Endothelial cell (in vitro differentiated cells): Measurements from ENCODE around the gene PGLYRP3. TPM values are rescaled to one million over a fixed set of nuclear protein-coding genes. Genes with fewer than 3 reads are reported as not detected.

Experiments
- DNase-seq: peaks from one replicate; pipeline ENCODE4 v3.0.0; 2021; ENCODE audit warnings: low spot score
- H3K27ac Mint-ChIP-seq: one replicate; pipeline ENCODE4 v1.8.0; 2021; ENCODE audit warnings: mixed read lengths, inconsistent platforms; ENCODE audit not compliant: unreplicated experiment
- H3K27me3 Mint-ChIP-seq: one replicate; pipeline ENCODE4 v1.8.0; 2021; ENCODE audit warnings: mild to moderate bottlenecking, moderate library complexity, mixed read lengths, inconsistent platforms; ENCODE audit not compliant: unreplicated experiment
- H3K36me3 Mint-ChIP-seq: one replicate; pipeline ENCODE4 v1.8.0; 2021; ENCODE audit warnings: mild to moderate bottlenecking, low read depth, mixed read lengths, inconsistent platforms; ENCODE audit not compliant: unreplicated experiment
- H3K4me1 Mint-ChIP-seq: one replicate; pipeline ENCODE4 v1.8.0; 2021; ENCODE audit warnings: mild to moderate bottlenecking, mixed read lengths, inconsistent platforms; ENCODE audit not compliant: unreplicated experiment
- H3K4me3 Mint-ChIP-seq: one replicate; pipeline ENCODE4 v1.8.0; 2021; ENCODE audit warnings: mild to moderate bottlenecking, mixed read lengths, inconsistent platforms; ENCODE audit not compliant: unreplicated experiment
- H3K9me3 Mint-ChIP-seq: one replicate; pipeline ENCODE4 v1.8.0; 2021; ENCODE audit warnings: mixed read lengths, inconsistent platforms; ENCODE audit not compliant: unreplicated experiment
- total RNA-seq: library from RNA; stranded (reverse); fragmentation: NEBNext Ultra II Directional; extraction: Animal tissue kit (Norgen Biotek cat#: 25700); gene quantifications from one replicate; pipeline ENCODE4 v1.2.1, GENCODE V29; 2021; ENCODE audit not compliant: unreplicated experiment
- TF ChIP-seq, protein P1 (sequence below): fragments of 200-600 bp; sonication (generic); IDR thresholded peaks from one replicate; pipeline ENCODE4 v1.5.0; 2021; ENCODE audit warnings: antibody characterized with exemption; ENCODE audit not compliant: unreplicated experiment

PGLYRP3 gene
- total RNA-seq, 1 donor from 2014 or later: 1.1 TPM

GRCh38 chr1:153291514-153291913 lies 21.2 kb downstream of the PGLYRP3 start:
- Mint-ChIP-seq H3K36me3 (peaks cover 4% of the 10 kb centered on the region), H3K9me3 (no peaks in the 10 kb centered on the region), H3K4me1 (peaks cover 41% of the 10 kb centered on the region), H3K27ac (no peak overlapping the region), H3K4me3 (no peak overlapping the region), H3K27me3 (no peaks in the 10 kb centered on the region)
- TF ChIP-seq, protein P1, sequence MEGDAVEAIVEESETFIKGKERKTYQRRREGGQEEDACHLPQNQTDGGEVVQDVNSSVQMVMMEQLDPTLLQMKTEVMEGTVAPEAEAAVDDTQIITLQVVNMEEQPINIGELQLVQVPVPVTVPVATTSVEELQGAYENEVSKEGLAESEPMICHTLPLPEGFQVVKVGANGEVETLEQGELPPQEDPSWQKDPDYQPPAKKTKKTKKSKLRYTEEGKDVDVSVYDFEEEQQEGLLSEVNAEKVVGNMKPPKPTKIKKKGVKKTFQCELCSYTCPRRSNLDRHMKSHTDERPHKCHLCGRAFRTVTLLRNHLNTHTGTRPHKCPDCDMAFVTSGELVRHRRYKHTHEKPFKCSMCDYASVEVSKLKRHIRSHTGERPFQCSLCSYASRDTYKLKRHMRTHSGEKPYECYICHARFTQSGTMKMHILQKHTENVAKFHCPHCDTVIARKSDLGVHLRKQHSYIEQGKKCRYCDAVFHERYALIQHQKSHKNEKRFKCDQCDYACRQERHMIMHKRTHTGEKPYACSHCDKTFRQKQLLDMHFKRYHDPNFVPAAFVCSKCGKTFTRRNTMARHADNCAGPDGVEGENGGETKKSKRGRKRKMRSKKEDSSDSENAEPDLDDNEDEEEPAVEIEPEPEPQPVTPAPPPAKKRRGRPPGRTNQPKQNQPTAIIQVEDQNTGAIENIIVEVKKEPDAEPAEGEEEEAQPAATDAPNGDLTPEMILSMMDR: no peak
- DNase-seq: no peak

DNA sequence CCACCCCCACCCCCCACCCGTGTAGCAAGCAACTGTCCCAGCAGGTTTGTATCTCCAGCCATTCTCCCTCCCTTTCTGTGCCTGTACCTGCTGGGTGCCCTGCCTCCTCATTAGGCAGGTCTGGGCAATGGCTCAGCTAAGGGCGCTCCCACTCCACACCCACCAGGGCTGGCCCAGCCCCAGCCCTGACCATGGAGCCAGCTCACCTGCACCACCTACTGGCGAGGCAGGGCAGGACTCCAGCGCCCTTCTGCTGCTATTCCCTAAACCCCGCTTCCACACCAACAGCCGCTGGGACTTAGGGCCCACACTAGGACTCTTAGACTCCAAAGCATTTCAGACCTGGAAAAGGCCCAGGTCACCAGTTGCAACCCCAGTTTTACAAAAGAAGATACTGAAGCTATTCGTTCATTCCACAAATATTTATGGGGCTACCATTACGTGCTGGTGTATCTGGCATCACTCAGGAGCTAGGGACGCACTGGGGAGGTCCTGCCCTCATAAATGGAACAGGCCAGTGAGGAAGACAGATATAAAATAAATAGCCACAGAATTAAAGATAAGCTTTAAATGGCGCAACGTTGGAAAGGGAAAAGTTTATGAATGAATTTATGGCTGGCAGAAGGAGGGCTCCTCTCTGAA lies 24.0 kb downstream of the PGLYRP3 start:
- no peak overlapping the region for H3K4me3 Mint-ChIP-seq
- TF ChIP-seq, protein P1: peak; percentile 55
- H3K36me3 Mint-ChIP-seq: peaks cover 4% of the 10 kb centered on the region
- H3K27ac Mint-ChIP-seq: no peak overlapping the region
- H3K4me1 Mint-ChIP-seq: peaks cover 29% of the 10 kb centered on the region
- H3K9me3 Mint-ChIP-seq: no peaks in the 10 kb centered on the region
- no peaks in the 10 kb centered on the region for H3K27me3 Mint-ChIP-seq
- peak; percentile 47 for DNase-seq

DNA sequence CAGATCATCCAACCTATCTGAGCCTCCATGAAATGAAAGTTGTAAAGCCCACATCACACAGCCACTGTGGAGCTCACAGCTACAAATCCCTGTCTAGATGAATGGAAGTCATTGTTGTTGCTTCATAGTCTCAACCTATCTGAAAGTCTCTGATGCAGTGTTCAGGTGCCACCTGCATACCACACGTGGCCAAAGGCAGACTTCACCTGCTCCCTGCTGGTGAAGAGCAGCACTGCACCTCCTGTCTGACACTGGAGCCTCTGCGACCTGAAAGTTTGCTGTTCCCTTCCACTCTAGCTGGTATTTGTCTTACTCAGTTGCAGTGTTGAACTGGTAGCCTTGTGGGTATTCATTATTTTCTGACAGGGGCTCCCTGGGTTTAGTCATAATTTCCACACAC lies 34.9 kb downstream of the PGLYRP3 start:
- Mint-ChIP-seq H3K9me3 (no peaks in the 10 kb centered on the region), H3K36me3 (no peaks in the 10 kb centered on the region), H3K4me1 (peaks cover 2% of the 10 kb centered on the region), H3K4me3 (no peak overlapping the region), H3K27ac (no peak overlapping the region), H3K27me3 (no peaks in the 10 kb centered on the region)
- TF ChIP-seq, protein P1: peak; percentile 83
- DNase-seq: peak; percentile 48

DNA sequence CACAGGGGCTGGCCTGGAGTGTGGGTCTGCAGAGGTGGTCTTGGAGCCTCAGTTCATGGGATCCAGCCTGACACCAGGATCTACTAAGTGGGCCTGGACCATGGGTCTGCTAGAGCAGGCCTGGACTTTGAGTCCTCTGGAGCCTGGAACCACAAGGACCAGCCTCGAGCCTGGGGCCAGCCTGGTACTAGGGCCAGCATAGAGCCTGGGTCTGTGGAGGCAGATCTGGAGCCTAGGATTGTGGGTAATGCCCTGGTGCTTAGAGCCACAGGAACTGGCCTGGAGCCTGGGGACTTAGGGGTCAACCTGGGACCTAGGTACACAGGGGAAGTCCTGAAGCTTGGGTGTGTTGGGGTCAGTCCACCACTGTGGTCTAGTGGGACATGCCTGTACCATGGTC lies 40.6 kb downstream of the PGLYRP3 start:
- TF ChIP-seq, protein P1: no peak
- Mint-ChIP-seq H3K9me3 (no peaks in the 10 kb centered on the region), H3K27ac (no peak overlapping the region), H3K27me3 (no peaks in the 10 kb centered on the region), H3K36me3 (no peaks in the 10 kb centered on the region), H3K4me3 (no peak overlapping the region), H3K4me1 (no peaks in the 10 kb centered on the region)
- DNase-seq: no peak

GRCh38 chr1:153271711-153272110 lies 41.0 kb downstream of the PGLYRP3 start:
- Mint-ChIP-seq H3K27ac (no peak overlapping the region), H3K4me3 (no peak overlapping the region), H3K27me3 (no peaks in the 10 kb centered on the region), H3K36me3 (no peaks in the 10 kb centered on the region), H3K4me1 (no peaks in the 10 kb centered on the region), H3K9me3 (no peaks in the 10 kb centered on the region)
- TF ChIP-seq, protein P1: no peak
- no peak for DNase-seq
